GM21526 (cell line): Measurements from ENCODE around the gene HEATR5B.
"Not testable (repeated sequence)": the region's sequence is repeated elsewhere in the genome, so short reads cannot be mapped to it uniquely, and the experiment has no call there.

Experiments
- ATAC-seq: cut with Tn5 transposase; IDR thresholded peaks from one replicate; pipeline ENCODE4 v1.9.1; 2021; ENCODE audit warnings: moderate library complexity; ENCODE audit not compliant: unreplicated experiment, low FRiP score

Gene HEATR5B

DNA sequence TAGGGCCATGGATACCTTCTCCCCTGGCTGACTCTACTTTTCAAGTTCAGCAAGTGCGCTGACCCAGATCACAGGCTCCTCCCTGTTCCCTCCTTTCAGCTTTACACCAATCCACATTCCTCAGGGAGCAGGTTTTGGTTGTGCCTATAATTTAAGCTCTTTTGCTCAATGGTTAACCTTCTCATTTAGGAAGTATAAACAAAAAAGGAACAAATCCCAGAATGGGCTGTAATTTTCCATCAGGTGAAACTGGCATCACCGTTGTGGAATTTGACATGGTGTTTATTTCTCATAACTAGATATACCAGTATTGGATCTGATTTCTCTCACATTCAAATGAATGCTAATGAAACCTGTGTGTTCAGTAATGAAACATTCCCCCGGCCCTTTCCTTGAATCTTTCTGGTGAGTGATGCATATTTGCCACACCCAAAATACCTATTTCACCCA, 131.4 kb downstream of the HEATR5B start:
- ATAC-seq, result no peak

DNA sequence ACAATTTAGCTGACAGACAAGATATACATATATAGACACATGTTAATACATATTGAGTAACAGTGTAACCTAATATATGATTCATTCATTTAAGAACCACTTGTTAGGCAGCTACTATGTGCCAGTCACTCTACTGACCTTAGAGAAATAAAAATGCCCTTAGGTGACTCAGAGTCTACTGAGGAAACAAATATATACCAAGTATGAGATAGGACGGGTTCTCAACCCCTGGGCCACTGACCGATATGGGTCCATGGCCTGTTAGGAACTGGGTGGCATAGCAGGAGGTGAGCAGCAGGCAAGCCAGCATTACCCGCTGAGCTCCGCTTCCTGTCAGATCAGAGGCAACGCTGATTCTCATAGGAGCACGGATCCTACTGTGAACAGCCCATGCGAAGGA, 132.6 kb downstream of the HEATR5B start:
- no peak for ATAC-seq

DNA sequence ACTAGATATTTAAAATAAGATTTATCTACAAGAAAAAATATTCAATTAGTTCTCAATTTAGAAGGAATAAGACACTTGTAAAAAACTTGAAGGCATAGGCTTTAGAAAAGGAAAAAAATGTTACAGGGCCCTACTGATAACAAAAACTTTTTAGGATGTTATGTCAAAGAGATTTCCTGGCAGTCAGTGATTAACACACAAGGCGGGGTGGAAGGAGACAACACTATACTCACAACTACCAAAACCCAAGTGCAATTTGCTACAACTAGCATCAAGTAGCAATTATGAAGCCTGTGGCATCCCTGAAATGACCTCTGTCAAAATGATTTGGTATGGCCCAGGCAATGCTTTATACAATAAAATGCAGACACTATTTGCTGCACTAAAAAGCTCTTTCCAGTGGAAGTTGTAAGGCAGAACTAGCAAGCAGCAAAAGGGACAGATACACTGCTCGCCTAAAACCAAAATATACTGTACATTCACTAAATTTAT, 133.1 kb downstream of the HEATR5B start:
- no peak for ATAC-seq

DNA sequence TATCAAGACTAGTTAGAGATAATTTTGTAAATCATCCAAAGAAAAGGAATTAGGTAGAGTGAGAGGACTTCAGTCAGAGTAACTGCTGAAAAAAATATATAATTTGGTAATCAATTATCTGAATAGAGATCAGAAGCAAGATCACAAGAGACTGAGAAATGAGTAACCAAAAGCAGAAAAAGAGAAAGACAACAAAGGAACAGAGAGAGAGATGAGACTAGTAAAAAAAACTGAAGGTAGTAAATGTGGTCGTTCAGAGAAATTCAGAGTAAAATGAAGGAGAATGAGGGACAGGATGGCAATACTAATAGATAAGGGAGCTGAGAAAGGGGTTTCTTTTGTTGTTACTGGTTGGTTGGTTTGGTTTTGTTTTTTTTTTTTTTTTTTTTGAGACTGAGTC, 134.3 kb downstream of the HEATR5B start:
- ATAC-seq, result no peak

DNA sequence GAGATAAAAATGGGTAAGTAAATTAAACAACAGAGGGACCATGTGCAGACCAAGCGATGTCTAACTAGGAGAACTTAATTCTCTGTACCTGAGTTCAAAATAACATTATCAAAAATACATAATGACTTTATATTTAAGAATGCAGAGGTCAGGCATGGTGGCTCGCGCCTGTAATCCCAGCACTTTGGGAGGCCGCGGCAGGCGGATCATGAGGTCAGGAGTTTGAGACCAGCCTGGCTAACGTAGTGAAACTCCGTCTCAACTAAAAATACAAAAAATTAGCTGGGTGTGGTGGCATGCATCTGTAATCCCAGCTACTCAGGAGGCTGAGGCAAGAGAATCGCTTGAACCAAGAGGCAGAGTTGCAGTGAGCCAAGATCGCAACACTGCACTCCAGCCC, 138.9 kb downstream of the HEATR5B start:
- ATAC-seq, result not testable (repeated sequence)

DNA sequence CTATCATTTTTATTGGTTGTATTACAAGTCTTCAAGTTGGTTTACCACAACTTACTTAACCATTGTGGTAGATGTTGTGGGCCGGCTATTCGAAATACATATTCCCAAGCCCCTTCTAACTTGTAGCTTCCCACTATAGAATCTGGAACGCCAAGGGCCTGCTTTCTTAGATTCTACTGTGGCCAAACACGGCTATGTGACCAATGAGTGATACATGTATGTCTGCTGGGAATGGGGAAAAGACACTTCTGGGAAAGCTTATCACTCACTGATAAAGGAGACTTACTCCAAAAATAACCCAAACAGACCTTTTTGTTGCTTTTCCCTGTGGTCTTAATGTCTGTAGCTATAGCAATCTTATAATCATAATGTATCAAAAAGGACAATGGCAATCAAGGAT, 142.3 kb downstream of the HEATR5B start:
- no peak for ATAC-seq

DNA sequence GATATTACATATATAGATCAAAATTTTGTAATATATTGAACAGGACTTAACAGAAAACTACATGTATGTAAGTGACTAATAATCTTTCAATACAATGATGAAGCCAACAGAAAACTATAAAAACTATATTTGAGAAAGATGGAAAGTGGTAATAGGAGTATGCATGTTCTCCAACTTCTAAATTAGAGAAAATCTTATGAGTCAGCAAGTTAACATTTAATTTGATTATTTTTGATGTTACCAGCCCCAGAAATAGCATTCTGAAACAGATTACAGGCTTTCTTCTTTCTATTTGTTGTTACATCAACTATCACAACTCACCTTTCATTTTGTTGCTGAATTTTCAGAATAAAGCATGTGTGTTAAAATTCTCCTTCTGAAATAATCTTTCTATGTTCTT, 147.6 kb downstream of the HEATR5B start:
- not testable (repeated sequence) for ATAC-seq

DNA sequence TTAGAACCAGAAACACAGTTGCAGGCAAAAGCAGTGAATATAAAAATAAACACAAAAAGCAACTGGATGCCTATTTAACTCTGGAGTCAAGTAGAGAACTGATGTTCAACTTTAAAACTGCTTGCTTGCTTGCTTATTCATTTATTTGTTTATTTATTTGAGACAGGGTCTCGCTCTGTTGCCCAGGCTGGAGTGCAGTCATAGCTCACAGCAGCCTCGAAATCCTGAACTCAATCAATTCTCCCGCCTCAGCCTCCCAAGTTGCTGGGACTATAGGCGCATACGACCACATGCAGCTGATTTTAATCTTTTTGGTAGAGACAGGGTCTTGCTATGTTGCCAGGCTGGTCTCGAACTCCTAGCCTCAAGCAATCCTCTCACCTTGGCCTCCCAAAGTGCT, 152.5 kb downstream of the HEATR5B start:
- not testable (repeated sequence) for ATAC-seq
